GM21576 (cell line): ENCODE measurements around the gene ERBB4.

Experiments
- ATAC-seq: cut with Tn5 transposase; IDR thresholded peaks from one replicate; pipeline ENCODE4 v1.9.1; 2021; ENCODE audit warnings: mild to moderate bottlenecking, moderate library complexity; ENCODE audit not compliant: unreplicated experiment

Gene ERBB4

DNA sequence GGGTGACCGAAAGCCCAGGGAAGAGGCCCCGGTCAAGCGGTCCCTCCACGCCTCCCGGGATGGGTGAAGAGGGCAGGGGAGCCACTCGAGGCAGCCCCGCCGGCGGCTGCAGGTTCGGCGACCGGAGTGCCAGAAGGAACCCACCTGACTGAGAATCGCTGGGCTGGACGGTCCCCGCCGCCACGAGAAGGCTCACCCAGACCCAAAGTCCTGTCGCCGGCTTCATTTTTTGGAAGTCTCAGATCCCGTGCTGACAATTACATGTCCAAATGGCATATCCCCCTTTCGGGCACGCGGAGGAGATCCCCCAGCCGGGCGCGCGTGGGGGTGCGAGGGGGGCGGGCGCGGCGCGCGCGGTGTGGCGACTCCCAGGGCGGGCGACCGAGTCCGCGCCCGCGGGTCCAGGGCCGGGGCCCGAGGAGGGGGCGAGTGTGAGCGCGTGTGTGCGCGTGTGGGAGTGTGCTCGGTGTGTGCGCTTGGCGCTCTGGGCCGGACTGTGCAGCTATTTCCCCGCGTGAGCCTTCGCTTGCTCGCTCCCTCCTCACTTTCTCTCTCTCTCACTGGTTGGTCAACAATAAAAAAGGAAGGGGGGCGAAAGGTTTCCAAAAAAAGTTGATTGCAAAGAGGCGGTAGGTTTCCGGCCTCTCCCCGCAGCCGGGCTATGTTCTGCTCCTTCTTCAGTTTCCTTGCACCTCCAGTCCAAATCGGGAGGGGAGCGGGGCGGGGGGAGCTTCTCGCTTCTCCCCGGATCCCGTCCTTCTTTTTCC, at the start of gene ERBB4:
TSS of gene ERBB4 (minus strand) at position 498 of the 767 bp plus-strand sequence. CDS start at position 226, 272 bp downstream.
- no peak for ATAC-seq

DNA sequence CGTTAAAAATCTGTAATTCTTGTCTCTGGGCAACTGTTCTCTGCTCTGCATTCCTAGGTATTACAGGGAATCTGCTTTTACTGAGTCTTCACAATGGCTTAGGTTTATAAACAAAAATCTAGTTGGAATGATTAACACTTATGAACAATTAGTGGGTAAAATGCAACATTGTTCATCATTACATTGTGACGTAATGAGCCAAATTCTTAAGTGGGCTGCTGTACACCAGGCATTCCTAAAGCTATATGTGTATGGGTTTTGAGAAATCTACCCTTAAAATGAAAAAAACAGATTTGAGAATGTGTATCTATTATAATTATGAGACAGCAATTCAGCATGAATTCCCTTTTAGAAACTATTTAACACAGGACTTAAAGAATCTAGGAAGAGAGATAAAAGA, 41.5 kb upstream of the ERBB4 start:
- no peak for ATAC-seq

DNA sequence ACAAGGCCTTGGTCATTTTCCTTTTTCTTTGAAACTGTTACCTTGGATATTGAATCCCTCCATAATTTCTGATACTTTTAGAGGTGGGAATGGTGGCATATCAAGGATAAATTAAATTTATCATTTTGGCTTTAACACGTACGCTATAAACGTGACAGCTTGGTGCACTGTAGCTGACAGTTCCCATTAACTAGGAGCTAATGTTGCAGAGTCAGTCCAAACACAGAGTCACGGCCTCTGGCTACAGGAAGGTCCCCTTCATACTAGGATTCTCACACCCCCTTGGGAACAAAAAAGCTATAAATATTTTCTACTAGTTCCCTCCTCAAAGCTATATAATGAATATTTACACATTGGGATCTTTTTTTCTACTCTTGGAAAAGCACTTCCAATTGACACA, 17.7 kb upstream of the ERBB4 start:
- ATAC-seq: no peak

DNA sequence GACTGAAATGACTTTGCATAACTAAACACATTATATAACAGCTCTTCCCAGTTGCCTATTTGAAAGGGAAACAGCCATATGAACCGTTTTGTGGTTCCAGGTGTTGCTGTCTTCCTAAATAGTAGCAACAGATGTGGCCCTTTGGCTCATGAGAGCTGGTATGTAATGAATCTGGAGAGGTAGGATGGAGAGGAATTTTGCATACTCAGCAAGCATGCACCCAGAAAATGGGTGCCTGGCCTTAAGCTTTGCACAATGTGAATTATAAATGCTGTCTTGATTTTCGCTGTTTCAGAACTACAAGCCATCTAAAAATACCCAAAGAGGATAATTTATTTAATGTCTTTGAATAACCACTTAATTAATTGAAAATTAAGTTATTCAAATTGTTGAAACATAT, 15.6 kb upstream of the ERBB4 start:
- no peak for ATAC-seq

DNA sequence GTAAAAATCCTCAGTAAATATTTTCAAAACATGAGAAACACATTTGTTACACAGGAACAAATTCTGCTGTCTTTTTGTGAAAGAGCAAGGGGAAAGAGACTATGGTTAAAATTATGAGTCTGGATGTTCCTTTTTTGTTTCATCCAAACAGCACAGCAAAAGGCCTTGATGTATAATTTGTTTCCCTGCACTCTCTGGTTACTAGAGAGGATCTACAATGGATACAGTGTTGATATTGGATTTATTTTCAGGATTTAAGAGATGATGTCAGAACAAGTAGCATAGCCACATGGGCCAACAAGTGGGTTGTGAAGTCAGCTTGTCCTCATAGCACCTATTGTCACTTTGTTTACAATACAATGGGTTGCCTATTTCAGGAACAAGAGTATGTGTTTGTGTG, 11.3 kb upstream of the ERBB4 start:
- no peak for ATAC-seq

DNA sequence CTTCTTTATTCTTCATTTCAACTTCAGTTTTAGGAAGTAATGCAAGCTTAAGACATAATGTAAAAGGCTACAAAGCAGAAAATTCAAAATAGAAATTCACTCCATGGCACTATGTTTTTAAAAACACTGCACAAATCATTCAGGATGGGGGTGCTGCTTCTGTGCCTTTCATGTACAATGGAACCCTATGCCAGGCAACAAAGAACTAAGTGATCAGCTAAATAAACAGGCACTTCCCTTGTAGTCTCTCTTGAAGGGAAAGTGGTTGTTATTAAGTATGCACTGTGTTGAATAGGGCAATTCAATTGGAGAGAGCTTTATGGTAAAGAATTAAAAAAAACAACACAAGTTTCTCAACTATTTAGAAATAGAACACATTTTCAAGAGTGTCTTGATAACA, 10.9 kb upstream of the ERBB4 start:
- no peak for ATAC-seq

DNA sequence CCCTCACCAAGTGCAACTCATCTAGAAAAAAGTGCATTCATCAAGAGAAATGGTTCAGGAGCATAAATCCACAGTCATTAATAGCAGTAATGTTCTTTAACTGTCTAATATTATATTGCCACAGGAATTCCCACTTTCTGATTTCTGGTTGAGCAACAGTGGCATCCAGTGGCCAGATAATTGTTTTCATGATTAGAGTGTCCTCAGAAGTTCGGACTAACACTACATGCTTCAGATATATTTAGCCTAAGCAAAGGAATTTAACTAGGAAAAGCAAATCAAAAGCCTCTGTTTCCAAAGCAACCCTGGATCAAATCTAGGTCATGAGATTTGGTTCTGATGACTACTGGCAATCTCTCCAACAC, 9.8 kb upstream of the ERBB4 start:
- no peak for ATAC-seq

DNA sequence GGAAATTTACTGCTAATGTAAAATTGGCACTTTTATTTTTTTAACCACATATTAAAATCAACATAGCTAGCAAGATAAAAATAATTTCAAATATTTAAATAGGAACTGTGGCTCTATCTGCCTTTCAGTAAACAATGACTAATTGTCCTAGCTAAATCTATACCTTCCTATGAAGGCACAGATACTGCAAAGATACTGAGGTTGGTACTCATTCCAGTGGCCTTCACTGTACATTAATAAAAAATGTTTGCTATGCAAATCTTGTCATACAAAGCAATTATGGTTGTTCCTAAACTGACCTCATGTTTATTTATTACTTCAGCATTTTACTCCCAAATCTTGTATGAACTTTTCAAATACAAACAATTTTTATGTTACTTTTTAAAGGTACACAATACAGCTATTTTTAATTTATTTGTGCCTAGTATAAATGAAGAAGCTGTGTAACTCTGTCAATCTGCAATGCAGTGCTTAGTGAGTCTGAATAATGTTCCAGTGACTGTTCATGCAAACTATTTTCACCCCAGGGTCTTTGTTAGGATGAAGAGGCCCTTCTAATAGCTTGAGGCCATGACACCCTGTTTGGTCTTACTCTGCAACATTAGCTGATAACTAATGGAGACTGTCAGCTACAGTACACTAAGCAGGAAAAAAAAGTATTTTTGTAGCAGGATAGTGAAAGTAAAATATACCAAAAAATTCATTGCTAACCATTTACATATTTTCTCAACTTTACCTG, 9.3 kb upstream of the ERBB4 start:
- no peak for ATAC-seq

DNA sequence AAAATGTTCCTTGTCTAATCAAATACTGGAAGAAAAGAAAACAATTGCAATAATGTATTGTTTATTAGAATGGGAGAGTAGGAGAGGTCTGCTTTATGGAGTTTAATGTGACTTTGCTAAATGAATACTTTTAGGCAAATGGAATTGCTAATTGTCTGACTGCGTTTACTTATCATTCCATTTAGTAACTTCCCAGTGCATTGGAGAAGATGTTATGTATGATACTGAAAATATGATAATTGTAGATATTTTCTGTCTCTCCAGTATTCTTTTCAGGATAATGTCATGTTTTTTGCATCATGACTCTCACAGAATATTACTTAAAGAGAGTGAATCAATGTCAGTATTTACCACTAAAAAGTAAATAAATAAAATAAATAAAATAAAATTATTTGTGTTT, 8.1 kb upstream of the ERBB4 start:
- ATAC-seq: no peak

DNA sequence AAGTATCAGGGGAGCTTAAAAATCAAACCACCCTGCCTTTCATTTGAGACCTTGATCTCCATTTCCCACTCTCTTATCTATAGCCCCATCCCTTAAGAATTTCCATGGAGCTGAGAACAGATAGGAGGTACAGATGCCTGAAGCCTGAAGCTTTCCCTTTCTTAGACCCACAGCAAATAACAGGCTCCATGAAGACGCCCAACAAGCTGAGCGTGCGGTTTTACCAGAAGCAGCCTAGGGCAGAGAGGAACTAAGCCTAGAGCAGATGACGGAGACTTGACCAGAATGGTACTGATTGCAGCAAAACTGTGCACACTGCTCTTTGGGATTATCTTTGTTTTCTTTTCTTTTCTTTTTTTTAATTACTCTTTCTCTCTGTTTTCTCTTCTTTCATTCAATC, 1.7 kb upstream of the ERBB4 start:
- ATAC-seq: no peak

DNA sequence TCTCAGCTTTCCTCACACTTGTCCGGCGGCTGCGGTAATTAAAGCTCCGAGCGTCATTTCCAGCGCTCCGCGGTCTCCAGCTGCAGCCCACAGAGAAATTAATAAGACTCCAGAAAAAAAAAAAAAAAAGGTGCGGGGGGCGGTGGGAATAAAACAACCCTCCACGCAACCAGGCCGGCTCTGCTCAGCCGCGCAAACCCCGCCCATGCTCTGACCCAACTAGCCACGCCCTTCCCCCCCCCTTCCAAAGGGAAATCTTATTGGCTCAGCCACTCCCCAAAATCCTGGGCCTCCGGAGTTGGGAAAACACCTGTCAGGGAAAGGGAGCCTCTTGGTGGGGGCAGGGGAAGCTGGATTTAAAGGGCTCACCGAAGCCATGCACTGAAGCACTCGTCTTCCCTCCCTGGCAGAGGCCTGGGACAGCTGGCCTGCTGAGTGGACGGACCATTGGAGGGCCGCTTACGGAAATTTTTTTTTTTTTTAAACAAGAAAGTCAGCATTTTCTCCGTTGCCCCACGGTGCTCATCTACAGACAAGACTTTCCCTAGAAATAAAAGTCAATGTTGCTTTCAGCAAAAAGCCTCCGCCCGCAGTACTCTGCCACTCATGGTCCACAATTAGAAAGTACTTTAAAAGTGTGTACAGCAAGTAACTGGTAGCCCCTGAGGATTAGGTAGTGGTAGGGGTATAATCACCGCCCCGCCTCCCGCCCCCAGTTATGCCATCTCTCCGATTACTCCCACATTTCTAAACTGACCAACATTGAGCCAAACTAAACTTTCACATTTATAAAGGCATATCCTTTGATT, 674 bp upstream of the ERBB4 start:
- no peak for ATAC-seq

DNA sequence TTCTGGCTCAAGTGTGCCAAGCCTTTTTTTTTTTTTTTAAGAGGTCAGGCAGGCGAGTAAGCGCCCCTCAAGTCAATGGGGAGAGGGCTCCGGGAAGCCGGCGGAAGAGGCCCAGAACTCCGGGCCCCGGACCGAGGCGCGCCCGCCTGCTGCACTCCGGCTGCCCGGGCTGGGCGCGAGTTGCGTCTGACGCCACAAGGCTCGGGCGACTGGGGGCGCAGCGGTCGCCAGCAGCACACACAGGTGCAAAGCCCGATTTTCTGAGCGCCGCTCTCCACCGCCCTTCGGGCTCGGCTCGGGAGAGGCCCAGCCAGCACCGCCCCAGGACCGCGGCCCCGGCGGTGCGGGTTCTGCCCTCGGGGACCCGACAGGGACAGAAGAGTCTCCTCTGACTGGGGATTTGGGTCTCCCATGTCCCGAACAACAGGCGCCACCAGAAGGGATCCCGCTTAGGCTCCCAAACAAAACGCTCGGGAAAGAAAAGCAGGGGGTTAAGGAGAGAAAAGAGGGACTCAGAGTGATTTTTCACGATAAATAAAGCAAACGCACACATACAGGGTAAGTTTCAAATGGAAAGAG, 787 bp downstream of the ERBB4 start:
- peak; percentile 54 for ATAC-seq

DNA sequence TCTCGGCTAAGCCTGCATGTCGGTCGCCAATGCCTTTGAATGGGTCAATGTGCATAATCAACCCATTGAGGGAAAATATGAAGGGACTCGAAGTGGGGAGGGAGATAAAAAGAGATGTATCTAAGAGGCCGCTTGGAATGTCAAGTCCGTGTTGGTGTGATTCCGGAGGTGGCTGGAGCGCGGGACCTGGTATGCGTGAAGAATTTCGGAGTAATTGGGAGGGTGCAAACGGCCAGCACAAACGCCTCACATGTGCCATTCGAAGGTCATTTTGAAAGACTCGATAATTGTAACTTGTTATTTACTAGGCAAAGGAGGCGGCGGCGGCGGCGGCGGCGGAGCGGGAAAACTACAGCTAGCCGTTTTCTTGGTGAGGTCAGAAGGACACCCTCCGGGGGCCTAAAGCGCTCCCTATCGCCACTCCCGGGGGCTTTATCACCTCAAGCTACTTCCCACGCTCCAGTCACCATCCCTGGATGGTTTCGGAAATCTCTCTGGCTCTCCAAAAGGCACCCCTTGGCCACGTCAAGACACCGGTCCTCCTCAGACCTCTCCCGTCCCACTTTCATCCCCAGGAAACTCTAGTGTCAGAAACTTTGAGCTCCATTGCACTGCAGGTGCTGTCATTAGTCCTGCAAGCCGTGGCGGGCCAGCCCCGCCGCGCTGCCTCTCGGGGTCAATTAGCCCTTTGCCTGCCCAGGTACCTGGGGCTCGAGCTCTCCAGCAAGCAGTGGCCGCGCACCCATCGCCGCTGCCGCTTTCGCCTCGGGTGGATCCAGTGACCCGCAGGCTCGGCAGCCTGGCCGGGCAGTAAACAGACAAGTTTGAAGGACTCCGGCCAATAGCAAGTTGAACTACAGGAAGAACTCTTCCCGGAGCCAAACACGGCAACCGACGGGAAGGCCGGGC, 1.5 kb downstream of the ERBB4 start:
- no peak for ATAC-seq

DNA sequence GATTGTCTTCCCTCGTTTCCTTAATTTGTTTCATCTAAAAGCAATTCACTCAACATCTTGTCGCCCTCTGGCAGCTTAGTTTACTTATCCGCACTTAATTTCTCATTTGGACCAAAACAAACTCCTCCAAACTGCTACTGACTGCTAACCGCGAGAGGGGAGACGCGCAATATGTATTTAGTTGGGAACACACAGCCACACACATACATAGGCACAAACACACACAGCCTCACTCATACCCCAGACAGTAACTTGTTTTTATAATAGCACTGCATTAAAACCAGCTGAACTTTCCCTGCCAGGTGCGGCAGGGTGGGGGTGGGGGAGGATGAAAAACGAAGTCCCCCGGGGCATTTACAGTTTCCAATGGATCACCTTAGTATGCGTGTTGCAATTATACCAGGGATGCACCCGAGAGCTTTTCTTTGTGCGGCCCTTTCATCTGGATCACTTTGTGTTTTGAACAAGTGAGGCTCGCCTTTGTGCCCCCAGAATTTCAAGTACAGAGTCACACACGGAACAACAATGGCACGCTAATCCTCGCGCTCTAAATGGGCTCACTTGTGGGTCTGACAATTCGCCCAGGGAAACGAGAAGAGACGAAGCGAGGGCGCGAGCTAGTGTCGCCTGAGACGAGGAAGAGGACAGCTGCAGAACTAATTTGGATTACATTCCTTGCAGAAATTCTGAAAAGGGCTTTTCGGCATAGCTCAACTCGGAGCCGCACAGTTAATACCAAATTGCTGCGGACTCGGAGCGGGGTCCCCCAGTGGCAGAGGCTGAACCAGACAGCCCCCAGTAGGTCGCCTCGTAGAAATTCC, 2.4 kb downstream of the ERBB4 start:
- ATAC-seq: no peak

DNA sequence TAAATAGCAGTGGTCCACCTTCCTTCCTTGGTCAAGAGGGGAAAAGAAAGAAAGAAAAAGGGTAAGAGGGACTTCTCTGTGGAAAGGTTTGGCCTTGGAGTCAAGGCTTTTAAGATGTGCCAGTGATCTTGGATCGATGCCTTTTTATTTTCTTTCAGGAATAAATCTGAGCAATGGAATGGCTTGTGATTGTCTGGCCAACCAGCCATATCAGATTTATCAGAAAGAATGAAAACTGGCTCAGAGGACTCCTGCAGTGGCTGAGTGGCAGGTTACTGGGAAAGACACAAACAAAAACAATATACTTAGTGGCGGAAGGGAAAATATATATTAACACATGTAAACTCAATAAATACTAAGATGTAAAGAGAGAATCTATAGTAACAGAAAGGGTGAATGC, 4.3 kb downstream of the ERBB4 start:
- ATAC-seq: no peak

DNA sequence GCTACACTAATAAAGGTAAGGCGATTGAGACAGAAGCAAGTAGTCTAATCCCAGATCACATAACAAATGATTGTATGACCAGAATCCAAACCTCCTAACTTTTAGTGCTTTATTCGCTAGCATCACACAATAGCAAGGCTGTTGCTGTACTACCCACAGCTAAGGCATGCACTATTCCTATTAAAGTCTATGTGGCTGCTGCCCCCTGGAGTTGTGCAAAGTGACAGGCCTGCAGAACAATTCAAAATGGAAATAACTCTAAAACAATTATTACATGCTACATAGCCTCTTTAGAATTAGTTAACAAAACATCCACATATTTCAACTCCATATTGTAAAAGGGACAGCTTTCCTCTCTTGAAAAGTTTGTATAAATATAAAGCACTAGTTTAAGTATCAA, 6.0 kb downstream of the ERBB4 start:
- no peak for ATAC-seq

DNA sequence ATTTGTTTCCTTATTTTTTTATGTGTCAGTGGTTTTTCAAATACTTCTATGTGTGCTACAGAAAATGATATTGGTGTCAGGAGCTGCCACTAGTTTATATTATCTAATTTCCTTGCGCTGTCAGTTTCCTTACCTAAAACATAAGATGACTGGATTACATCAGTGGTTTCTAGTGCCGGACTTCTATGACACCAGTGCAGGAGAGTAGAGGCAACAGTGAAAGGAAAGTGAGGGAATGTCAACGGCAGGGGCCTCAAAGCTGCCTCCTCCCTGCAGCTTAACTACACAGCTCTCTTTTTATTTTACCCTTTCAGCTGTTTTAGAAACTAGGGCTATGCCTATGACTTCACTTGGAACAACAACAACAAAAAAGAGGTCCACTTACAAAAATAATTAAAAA, 6.5 kb downstream of the ERBB4 start:
- ATAC-seq: no peak

DNA sequence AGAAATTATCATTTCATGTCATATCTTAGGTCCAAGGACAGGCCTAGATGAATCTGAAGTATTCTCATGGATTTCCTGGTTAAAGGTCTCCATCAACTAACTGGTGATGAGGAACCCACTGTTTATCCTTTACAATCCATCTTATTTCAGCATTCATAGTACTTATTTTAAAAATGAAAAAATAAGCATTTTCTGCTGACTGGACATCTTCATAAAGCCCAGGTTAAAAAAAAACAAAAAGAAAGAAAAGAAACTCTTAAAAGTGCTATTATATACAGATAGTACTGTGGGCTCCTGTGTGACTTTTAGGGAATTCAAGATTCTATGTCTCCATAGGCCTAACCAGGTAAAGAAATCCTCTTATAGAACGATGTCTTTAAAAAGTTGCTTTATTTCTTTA, 7.1 kb downstream of the ERBB4 start:
- no peak for ATAC-seq

DNA sequence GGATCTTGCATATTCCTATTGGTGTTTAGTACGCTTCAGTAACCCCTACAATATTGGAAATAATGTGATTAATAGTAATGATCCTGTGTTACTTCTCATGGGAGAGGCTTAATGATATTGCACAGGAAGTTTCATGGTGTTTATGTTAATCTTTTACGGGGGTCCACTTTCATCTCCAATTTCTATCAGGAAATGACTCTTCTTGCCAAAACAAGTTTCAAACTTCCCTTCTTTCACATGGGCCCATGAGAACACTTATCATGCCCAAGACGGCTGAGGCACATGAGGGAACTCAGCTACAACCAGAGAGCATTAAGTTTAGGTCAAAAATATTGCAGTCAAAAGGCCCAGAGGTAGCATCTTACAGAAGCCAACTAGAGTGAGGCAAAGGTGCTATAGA, 7.6 kb downstream of the ERBB4 start:
- ATAC-seq: no peak

DNA sequence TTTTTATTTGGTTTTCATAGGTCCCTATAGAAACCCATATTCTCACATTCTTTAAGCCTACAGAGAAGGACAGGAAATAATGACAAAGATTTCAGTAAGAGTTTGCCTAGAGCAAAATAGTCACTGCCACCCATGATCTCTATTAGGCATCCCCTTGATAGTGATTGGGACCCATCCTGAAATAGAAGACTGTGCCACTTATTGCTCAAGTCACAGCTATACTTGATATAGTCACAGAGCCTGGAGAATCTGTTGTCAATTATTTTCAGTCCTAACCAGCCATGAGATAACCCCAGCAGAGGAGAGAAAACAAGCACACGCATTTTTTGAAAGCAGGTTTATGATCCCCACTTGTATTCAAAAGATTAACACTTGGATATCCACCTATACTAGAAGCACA, 8.2 kb downstream of the ERBB4 start:
- ATAC-seq: no peak
